ENCODE measurements around the gene WDFY3. TPM values are rescaled to one million over a fixed set of nuclear protein-coding genes. Genes with fewer than 3 reads are reported as not detected.

Gene WDFY3
- total RNA-seq, 1 donor = 18.1 TPM

GRCh38 chr4:84661191-84661939 is 305.1 kb downstream of the WDFY3 start:
- H3K9me3 ChIP-seq (ENCODE audit: low read depth, low read length) = no peaks in the 10 kb centered on the region
- H3K4me3 ChIP-seq (ENCODE audit: low read length) = no peak overlapping the region
- no peaks in the 10 kb centered on the region for H3K27me3 ChIP-seq (ENCODE audit: insufficient read depth, low read length)
- H3K4me1 ChIP-seq (ENCODE audit: insufficient read depth, low read length) = no peaks in the 10 kb centered on the region

GRCh38 chr4:84660606-84661005 is 305.9 kb downstream of the WDFY3 start:
- Histone ChIP-seq H3K4me1 (ENCODE audit: insufficient read depth, low read length) (no peaks in the 10 kb centered on the region), H3K27me3 (ENCODE audit: insufficient read depth, low read length) (no peaks in the 10 kb centered on the region), H3K4me3 (ENCODE audit: low read length) (no peak overlapping the region), H3K9me3 (ENCODE audit: low read depth, low read length) (no peaks in the 10 kb centered on the region)

- H3K27me3 ChIP-seq (ENCODE audit: insufficient read depth, low read length) = no peaks in the 10 kb centered on the region
- H3K9me3 ChIP-seq (ENCODE audit: low read depth, low read length) = no peaks in the 10 kb centered on the region
- H3K4me3 ChIP-seq (ENCODE audit: low read length) = no peak overlapping the region
- no peaks in the 10 kb centered on the region for H3K4me1 ChIP-seq (ENCODE audit: insufficient read depth, low read length)
Measured at GRCh38 chr4:84652478-84652877, 314.0 kb downstream of the WDFY3 start.

- Histone ChIP-seq H3K27me3 (ENCODE audit: insufficient read depth, low read length) (no peaks in the 10 kb centered on the region), H3K4me1 (ENCODE audit: insufficient read depth, low read length) (no peaks in the 10 kb centered on the region), H3K4me3 (ENCODE audit: low read length) (no peak overlapping the region), H3K9me3 (ENCODE audit: low read depth, low read length) (no peaks in the 10 kb centered on the region)
Measured at GRCh38 chr4:84651499-84651898, 315.0 kb downstream of the WDFY3 start.

GRCh38 chr4:84648863-84649647 is 317.4 kb downstream of the WDFY3 start:
- H3K4me3 ChIP-seq (ENCODE audit: low read length) = no peak overlapping the region
- H3K27me3 ChIP-seq (ENCODE audit: insufficient read depth, low read length) = no peaks in the 10 kb centered on the region
- no peaks in the 10 kb centered on the region for H3K4me1 ChIP-seq (ENCODE audit: insufficient read depth, low read length)
- no peaks in the 10 kb centered on the region for H3K9me3 ChIP-seq (ENCODE audit: low read depth, low read length)

GRCh38 chr4:84648178-84648577 is 318.3 kb downstream of the WDFY3 start:
- Histone ChIP-seq H3K4me1 (ENCODE audit: insufficient read depth, low read length) (no peaks in the 10 kb centered on the region), H3K27me3 (ENCODE audit: insufficient read depth, low read length) (no peaks in the 10 kb centered on the region), H3K9me3 (ENCODE audit: low read depth, low read length) (no peaks in the 10 kb centered on the region), H3K4me3 (ENCODE audit: low read length) (no peak overlapping the region)

GRCh38 chr4:84647312-84647884 is 319.1 kb downstream of the WDFY3 start:
- Histone ChIP-seq H3K9me3 (ENCODE audit: low read depth, low read length) (no peaks in the 10 kb centered on the region), H3K4me1 (ENCODE audit: insufficient read depth, low read length) (no peaks in the 10 kb centered on the region), H3K27me3 (ENCODE audit: insufficient read depth, low read length) (no peaks in the 10 kb centered on the region), H3K4me3 (ENCODE audit: low read length) (no peak overlapping the region)

GRCh38 chr4:84644087-84644486 is 322.4 kb downstream of the WDFY3 start:
- Histone ChIP-seq H3K4me3 (ENCODE audit: low read length) (no peak overlapping the region), H3K27me3 (ENCODE audit: insufficient read depth, low read length) (no peaks in the 10 kb centered on the region)

GRCh38 chr4:84639145-84639544 is 327.3 kb downstream of the WDFY3 start:
- H3K4me3 ChIP-seq (ENCODE audit: low read length) = no peak overlapping the region
- no peaks in the 10 kb centered on the region for H3K27me3 ChIP-seq (ENCODE audit: insufficient read depth, low read length)
- H3K9me3 ChIP-seq (ENCODE audit: low read depth, low read length) = no peaks in the 10 kb centered on the region
- H3K4me1 ChIP-seq (ENCODE audit: insufficient read depth, low read length) = no peaks in the 10 kb centered on the region

More at GRCh38 chr4:84644087-84644486, 322.4 kb downstream of the WDFY3 start:
- no peaks in the 10 kb centered on the region for H3K9me3 ChIP-seq (ENCODE audit: low read depth, low read length)
- no peaks in the 10 kb centered on the region for H3K4me1 ChIP-seq (ENCODE audit: insufficient read depth, low read length)

- Histone ChIP-seq H3K4me3 (ENCODE audit: low read length) (no peak overlapping the region), H3K4me1 (ENCODE audit: insufficient read depth, low read length) (no peaks in the 10 kb centered on the region), H3K27me3 (ENCODE audit: insufficient read depth, low read length) (no peaks in the 10 kb centered on the region), H3K9me3 (ENCODE audit: low read depth, low read length) (no peaks in the 10 kb centered on the region)
Measured at GRCh38 chr4:84638092-84638491, 328.4 kb downstream of the WDFY3 start.

GRCh38 chr4:84634961-84635360 is 331.5 kb downstream of the WDFY3 start:
- H3K9me3 ChIP-seq (ENCODE audit: low read depth, low read length) = no peaks in the 10 kb centered on the region
- no peaks in the 10 kb centered on the region for H3K27me3 ChIP-seq (ENCODE audit: insufficient read depth, low read length)
- H3K4me3 ChIP-seq (ENCODE audit: low read length) = no peak overlapping the region
- H3K4me1 ChIP-seq (ENCODE audit: insufficient read depth, low read length) = no peaks in the 10 kb centered on the region

GRCh38 chr4:84632092-84632491 is 334.4 kb downstream of the WDFY3 start:
- Histone ChIP-seq H3K9me3 (ENCODE audit: low read depth, low read length) (no peaks in the 10 kb centered on the region), H3K4me1 (ENCODE audit: insufficient read depth, low read length) (no peaks in the 10 kb centered on the region), H3K27me3 (ENCODE audit: insufficient read depth, low read length) (no peaks in the 10 kb centered on the region), H3K4me3 (ENCODE audit: low read length) (no peak overlapping the region)

- no peak overlapping the region for H3K4me3 ChIP-seq (ENCODE audit: low read length)
- H3K4me1 ChIP-seq (ENCODE audit: insufficient read depth, low read length) = no peaks in the 10 kb centered on the region
- no peaks in the 10 kb centered on the region for H3K9me3 ChIP-seq (ENCODE audit: low read depth, low read length)
- H3K27me3 ChIP-seq (ENCODE audit: insufficient read depth, low read length) = no peaks in the 10 kb centered on the region
Measured at GRCh38 chr4:84631573-84631972, 334.9 kb downstream of the WDFY3 start.

- no peaks in the 10 kb centered on the region for H3K27me3 ChIP-seq (ENCODE audit: insufficient read depth, low read length)
- no peak overlapping the region for H3K4me3 ChIP-seq (ENCODE audit: low read length)
- no peaks in the 10 kb centered on the region for H3K4me1 ChIP-seq (ENCODE audit: insufficient read depth, low read length)
- no peaks in the 10 kb centered on the region for H3K9me3 ChIP-seq (ENCODE audit: low read depth, low read length)
Measured at GRCh38 chr4:84626673-84627072, 339.8 kb downstream of the WDFY3 start.

GRCh38 chr4:84623661-84624060 is 342.8 kb downstream of the WDFY3 start:
- Histone ChIP-seq H3K4me3 (ENCODE audit: low read length) (no peak overlapping the region), H3K9me3 (ENCODE audit: low read depth, low read length) (no peaks in the 10 kb centered on the region), H3K27me3 (ENCODE audit: insufficient read depth, low read length) (no peaks in the 10 kb centered on the region), H3K4me1 (ENCODE audit: insufficient read depth, low read length) (no peaks in the 10 kb centered on the region)

All from mononuclear cell (primary cell).